A549 (cell line): Measurements from ENCODE around the gene ASTN1. TPM values are rescaled to one million over a fixed set of nuclear protein-coding genes. Genes with fewer than 3 reads are reported as not detected.

Source experiments
- ATAC-seq, 2 experiments: fragments of 200-7000 bp in 1 of 2; fragments of >200 bp in 1 of 2; cut with Nextera tagmentation in 1 of 2; cut with Tn5 transposase in 1 of 2; 3 replicates each; pipeline versions ENCODE4 v1.8.0 to v1.9.1; 2018 to 2020; ENCODE audit warnings: mild to moderate bottlenecking in 1 of 2, moderate library complexity in 1 of 2
- CTCF ChIA-PET: fragments of 300-600 bp; sonication (Branson Sonifier 250); formaldehyde crosslinking; extraction: SDS; loops from one replicate; lab custom pipeline; 2021; ENCODE audit warnings: antibody characterized with exemption, inconsistent platforms; lab: Yijun Ruan, JAX
- POLR2A ChIA-PET: fragments of 350-600 bp; formaldehyde crosslinking; extraction: SDS; loops from one replicate; lab custom pipeline; 2021; ENCODE audit warnings: antibody characterized with exemption, inconsistent platforms; lab: Yijun Ruan, JAX
- DNase-seq, 2 experiments: peaks; one replicate each; pipeline versions ENCODE4 v3.0.0 to v3.0.0-alpha.2; 2011 to 2016; ENCODE audit warnings: low read depth in 1 of 2, low spot score in 1 of 2
- FAIRE-seq: peaks from 2 replicates; lab custom pipeline; 2011; peaks lifted over from hg19 to GRCh38; lab: Jason Lieb, UNC
- H3K27ac ChIP-seq, 2 experiments: fragments of >200 bp; sonication (Bioruptor Twin); formaldehyde crosslinking; 3 replicates each; pipeline ENCODE4 v1.5.1; 2016 to 2017
- H3K4me1 ChIP-seq: fragments of >200 bp; sonication (Bioruptor Twin); formaldehyde crosslinking; 3 replicates; pipeline ENCODE4 v1.6.1; 2016
- H3K4me2 ChIP-seq: fragments of >200 bp; sonication (Bioruptor Twin); formaldehyde crosslinking; 3 replicates; pipeline ENCODE4 v1.6.1; 2016
- H3K4me3 ChIP-seq: fragments of >200 bp; sonication (Bioruptor Twin); formaldehyde crosslinking; 3 replicates; pipeline ENCODE4 v1.5.1; 2016
- H3K9me3 ChIP-seq: fragments of >200 bp; sonication (Bioruptor Twin); formaldehyde crosslinking; 3 replicates; pipeline ENCODE4 v1.6.1; 2016
- CBX2 ChIP-seq: fragments of 200-600 bp; sonication (generic); IDR thresholded peaks from 2 replicates; pipeline ENCODE4 v1.6.1; 2016; ENCODE audit warnings: low read depth, mild to moderate bottlenecking, borderline replicate concordance
- EP300 ChIP-seq, 2 experiments: fragments of >200 bp; sonication (Bioruptor Twin); formaldehyde crosslinking; IDR thresholded peaks; 2 replicates in 1 of 2; 3 replicates in 1 of 2; pipeline ENCODE4 v1.6.1; 2016 to 2017
- ESRRA ChIP-seq: fragments of 150-350 bp; IDR thresholded peaks from 2 replicates; pipeline ENCODE4 v1.6.1; 2014; ENCODE audit warnings: mild to moderate bottlenecking, low read length, borderline replicate concordance
- FOSL2 ChIP-seq, 2 experiments: fragments of 450-650 bp in 1 of 2; fragments of >200 bp in 1 of 2; sonication (Bioruptor Twin) in 1 of 2; formaldehyde crosslinking; IDR thresholded peaks; 2 replicates each; pipeline versions ENCODE4 v1.5.0 to v1.6.1; 2016 to 2020; ENCODE audit warnings: mild to moderate bottlenecking in 1 of 2, moderate library complexity in 1 of 2
- FOXS1 ChIP-seq: fragments of 250-450 bp; sonication (Bioruptor Pico); IDR thresholded peaks from 2 replicates; pipeline ENCODE4 v1.5.0; 2020; ENCODE audit warnings: mild to moderate bottlenecking, moderate library complexity
- GATA3 ChIP-seq: IDR thresholded peaks from 2 replicates; pipeline ENCODE4 v1.6.1; 2012; ENCODE audit warnings: borderline replicate concordance
- HDAC2 ChIP-seq: fragments of 200-600 bp; sonication (generic); IDR thresholded peaks from 2 replicates; pipeline ENCODE4 v1.6.1; 2016
- HEYL ChIP-seq: fragments of 250-450 bp; sonication (Bioruptor Pico); IDR thresholded peaks from 2 replicates; pipeline ENCODE4 v1.8.0; 2021; ENCODE audit warnings: mild to moderate bottlenecking, moderate library complexity
- HOXB5 ChIP-seq: fragments of 250-450 bp; sonication (Bioruptor Pico); IDR thresholded peaks from 2 replicates; pipeline ENCODE4 v1.5.0; 2020; ENCODE audit warnings: mild to moderate bottlenecking, moderate library complexity
- JUN ChIP-seq, 2 experiments: fragments of >200 bp; sonication (Bioruptor Twin); formaldehyde crosslinking; IDR thresholded peaks; 2 replicates in 1 of 2; 3 replicates in 1 of 2; pipeline ENCODE4 v1.6.1; 2016 to 2017
- MAX ChIP-seq: IDR thresholded peaks from 2 replicates; pipeline ENCODE4 v1.6.1; 2012
- MAZ ChIP-seq: fragments of 150-350 bp; IDR thresholded peaks from 2 replicates; pipeline ENCODE4 v1.6.1; 2014; ENCODE audit warnings: antibody characterized with exemption, low read depth, low read length, borderline replicate concordance
- MYC ChIP-seq: IDR thresholded peaks from 2 replicates; pipeline ENCODE4 v1.6.1; 2012; ENCODE audit warnings: mild to moderate bottlenecking, inconsistent platforms, low read length, improper control_type of control experiment, borderline replicate concordance
- NFE2L2 ChIP-seq: fragments of 150-350 bp; conservative IDR thresholded peaks from 2 replicates; pipeline ENCODE4 v1.6.1; 2014; ENCODE audit warnings: low read length
- NPAS2 ChIP-seq: fragments of 250-450 bp; sonication (Bioruptor Pico); IDR thresholded peaks from 2 replicates; pipeline ENCODE4 v1.8.0; 2022; ENCODE audit warnings: mild to moderate bottlenecking, moderate library complexity, borderline replicate concordance
- NR3C1 ChIP-seq: fragments of >200 bp; sonication (Bioruptor Twin); formaldehyde crosslinking; IDR thresholded peaks from 3 replicates; pipeline ENCODE4 v1.6.1; 2017
- PHF8 ChIP-seq: fragments of 200-600 bp; sonication (generic); IDR thresholded peaks from 2 replicates; pipeline ENCODE4 v1.6.1; 2016; ENCODE audit warnings: low read depth, mild to moderate bottlenecking, antibody characterized with exemption, moderate library complexity, borderline replicate concordance
- POLR2A ChIP-seq: IDR thresholded peaks from 2 replicates; pipeline ENCODE4 v1.6.1; 2012; ENCODE audit warnings: mild to moderate bottlenecking, low read length
- RCOR1 ChIP-seq: fragments of 150-350 bp; IDR thresholded peaks from 2 replicates; pipeline ENCODE4 v1.6.1; 2014; ENCODE audit warnings: antibody characterized with exemption, low read length, low read depth
- SMC3 ChIP-seq: fragments of >200 bp; sonication (Bioruptor Twin); formaldehyde crosslinking; IDR thresholded peaks from 3 replicates; pipeline ENCODE4 v1.6.1; 2018; ENCODE audit warnings: inconsistent platforms
- SREBF2 ChIP-seq: fragments of 450-650 bp; IDR thresholded peaks from 2 replicates; pipeline ENCODE4 v1.6.1; 2014; ENCODE audit warnings: mild to moderate bottlenecking, moderate library complexity
- TFCP2L1 ChIP-seq: fragments of 250-450 bp; sonication (Bioruptor Pico); IDR thresholded peaks from 2 replicates; pipeline ENCODE4 v1.5.0; 2021; ENCODE audit warnings: mild to moderate bottlenecking
- TP53 ChIP-seq: fragments of 250-450 bp; sonication (Bioruptor Pico); IDR thresholded peaks from 2 replicates; pipeline ENCODE4 v1.5.0; 2021; ENCODE audit warnings: mild to moderate bottlenecking, moderate library complexity
- WGBS: methylation state at CpG from one replicate; pipeline ENCODE4 v1.1.6; 2017; ENCODE audit errors: missing lambda C conversion rate; 5-methylcytosine and 5-hydroxymethylcytosine counted together
- polyA plus RNA-seq, 4 experiments: library from polyadenylated mRNA; depleted of rRNA in 3 of 4; stranded (reverse); fragments of >200 nt; fragmentation: RNase III in 1 of 4; extraction: RNeasy Plus Mini Kit Qiagen cat#74134 plus additional on column Dnase treatment in 1 of 4; gene quantifications; 2 replicates in 3 of 4; 3 replicates in 1 of 4; pipeline ENCODE4 v1.2.3, GENCODE V29; 2011 to 2017
- TF ChIP-seq, protein P1 (sequence below): fragments of >200 bp; sonication (Bioruptor Twin); formaldehyde crosslinking; IDR thresholded peaks from 2 replicates; pipeline ENCODE4 v1.6.1; 2016
- TF ChIP-seq, protein P2 (sequence below): fragments of >200 bp; sonication (Bioruptor Twin); formaldehyde crosslinking; IDR thresholded peaks from 3 replicates; pipeline ENCODE4 v1.6.1; 2016
- TF ChIP-seq, protein P3 (sequence below): fragments of 150-350 bp; IDR thresholded peaks from 2 replicates; pipeline ENCODE4 v1.6.1; 2014; ENCODE audit warnings: low read depth, mild to moderate bottlenecking, low read length
- TF ChIP-seq, protein P4 (sequence below): fragments of 250-450 bp; sonication (Bioruptor Pico); IDR thresholded peaks from 2 replicates; pipeline ENCODE4 v1.5.0; 2021; ENCODE audit warnings: mild to moderate bottlenecking, moderate library complexity, borderline replicate concordance

Gene ASTN1
- polyA plus RNA-seq, 2 of the 4 experiments (the other 2 are of a cell fraction), result not detected

GRCh38 chr1:176976771-176977170 lies 187.7 kb downstream of the ASTN1 start (continued):
- TF ChIP-seq, protein P1, sequence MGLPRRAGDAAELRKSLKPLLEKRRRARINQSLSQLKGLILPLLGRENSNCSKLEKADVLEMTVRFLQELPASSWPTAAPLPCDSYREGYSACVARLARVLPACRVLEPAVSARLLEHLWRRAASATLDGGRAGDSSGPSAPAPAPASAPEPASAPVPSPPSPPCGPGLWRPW, result no peak
- no peak for TF ChIP-seq MAX
- TF ChIP-seq SMC3, result no peak
- no peak for TF ChIP-seq CBX2

DNA sequence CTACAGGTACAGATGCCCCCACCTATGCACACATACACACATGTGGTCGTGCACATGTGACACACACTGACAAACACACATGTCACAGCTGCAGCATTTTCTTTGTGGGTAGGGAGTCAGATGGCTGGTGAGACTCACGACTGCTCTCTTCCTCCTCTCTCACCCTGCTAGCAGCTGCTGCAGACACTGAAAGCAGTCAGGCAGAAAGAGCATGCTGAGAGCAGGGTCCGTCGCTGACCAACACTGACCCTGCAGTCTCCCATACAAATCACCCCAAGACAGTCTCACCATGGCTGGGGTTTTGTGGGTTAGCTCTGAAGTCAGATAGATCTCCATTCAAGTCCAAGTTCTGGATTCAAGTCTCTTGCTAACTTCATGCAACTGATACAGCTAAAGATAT lies 188.3 kb downstream of the ASTN1 start:
- Histone ChIP-seq H3K4me1 (no peaks in the 10 kb centered on the region), H3K4me3 (no peak overlapping the region), H3K9me3 (no peaks in the 10 kb centered on the region), H3K27ac (no peak overlapping the region), H3K4me2 (no peak overlapping the region)
- no peak for FAIRE-seq
- CTCF ChIA-PET, result no interaction called here
- WGBS, result 7% methylated on average over 4 of the region's 4 CpGs
- ATAC-seq, result no peak
- no peak for TF ChIP-seq FOSL2 (IDR thresholded peaks at IDR 0.05)
- no peak for TF ChIP-seq FOSL2 (CRISPR knock-in tag; IDR thresholded peaks at IDR 0.05)
- TF ChIP-seq, protein P2, sequence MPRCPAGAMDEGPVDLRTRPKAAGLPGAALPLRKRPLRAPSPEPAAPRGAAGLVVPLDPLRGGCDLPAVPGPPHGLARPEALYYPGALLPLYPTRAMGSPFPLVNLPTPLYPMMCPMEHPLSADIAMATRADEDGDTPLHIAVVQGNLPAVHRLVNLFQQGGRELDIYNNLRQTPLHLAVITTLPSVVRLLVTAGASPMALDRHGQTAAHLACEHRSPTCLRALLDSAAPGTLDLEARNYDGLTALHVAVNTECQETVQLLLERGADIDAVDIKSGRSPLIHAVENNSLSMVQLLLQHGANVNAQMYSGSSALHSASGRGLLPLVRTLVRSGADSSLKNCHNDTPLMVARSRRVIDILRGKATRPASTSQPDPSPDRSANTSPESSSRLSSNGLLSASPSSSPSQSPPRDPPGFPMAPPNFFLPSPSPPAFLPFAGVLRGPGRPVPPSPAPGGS, result no peak
- TF ChIP-seq HEYL, result no peak
- TF ChIP-seq MAX, result no peak
- TF ChIP-seq MYC, result no peak
- no peak for TF ChIP-seq PHF8
- no peak for TF ChIP-seq FOXS1 (CRISPR knock-in tag)
- no peak for TF ChIP-seq SREBF2
- TF ChIP-seq JUN (IDR thresholded peaks at IDR 0.05), result no peak
- no peak for TF ChIP-seq NR3C1
- no peak for TF ChIP-seq EP300 (IDR thresholded peaks at IDR 0.05)
- TF ChIP-seq POLR2A, result no peak
- no peak for TF ChIP-seq MAZ
- POLR2A ChIA-PET, result no interaction called here
- DNase-seq, result no peak

- Histone ChIP-seq H3K4me3 (no peak overlapping the region), H3K4me1 (no peaks in the 10 kb centered on the region), H3K9me3 (no peaks in the 10 kb centered on the region), H3K4me2 (no peak overlapping the region), H3K27ac (no peak overlapping the region)
- ChIA-PET CTCF (no interaction called here), POLR2A (no interaction called here)
- FAIRE-seq, result no peak
- TF ChIP-seq, protein P3, sequence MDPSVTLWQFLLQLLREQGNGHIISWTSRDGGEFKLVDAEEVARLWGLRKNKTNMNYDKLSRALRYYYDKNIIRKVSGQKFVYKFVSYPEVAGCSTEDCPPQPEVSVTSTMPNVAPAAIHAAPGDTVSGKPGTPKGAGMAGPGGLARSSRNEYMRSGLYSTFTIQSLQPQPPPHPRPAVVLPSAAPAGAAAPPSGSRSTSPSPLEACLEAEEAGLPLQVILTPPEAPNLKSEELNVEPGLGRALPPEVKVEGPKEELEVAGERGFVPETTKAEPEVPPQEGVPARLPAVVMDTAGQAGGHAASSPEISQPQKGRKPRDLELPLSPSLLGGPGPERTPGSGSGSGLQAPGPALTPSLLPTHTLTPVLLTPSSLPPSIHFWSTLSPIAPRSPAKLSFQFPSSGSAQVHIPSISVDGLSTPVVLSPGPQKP, result no peak
- TF ChIP-seq TFCP2L1 (CRISPR knock-in tag), result no peak
- TF ChIP-seq PHF8, result no peak
- no peak for TF ChIP-seq NFE2L2
- no peak for TF ChIP-seq HOXB5 (CRISPR knock-in tag)
- TF ChIP-seq EP300 (IDR thresholded peaks at IDR 0.05), result no peak
- TF ChIP-seq TP53 (CRISPR knock-in tag), result no peak
- TF ChIP-seq HDAC2, result no peak
- no peak for TF ChIP-seq RCOR1
- no peak for TF ChIP-seq JUN (IDR thresholded peaks at IDR 0.05)
- no peak for TF ChIP-seq GATA3
- TF ChIP-seq NPAS2 (CRISPR knock-in tag), result no peak
- TF ChIP-seq, protein P4, sequence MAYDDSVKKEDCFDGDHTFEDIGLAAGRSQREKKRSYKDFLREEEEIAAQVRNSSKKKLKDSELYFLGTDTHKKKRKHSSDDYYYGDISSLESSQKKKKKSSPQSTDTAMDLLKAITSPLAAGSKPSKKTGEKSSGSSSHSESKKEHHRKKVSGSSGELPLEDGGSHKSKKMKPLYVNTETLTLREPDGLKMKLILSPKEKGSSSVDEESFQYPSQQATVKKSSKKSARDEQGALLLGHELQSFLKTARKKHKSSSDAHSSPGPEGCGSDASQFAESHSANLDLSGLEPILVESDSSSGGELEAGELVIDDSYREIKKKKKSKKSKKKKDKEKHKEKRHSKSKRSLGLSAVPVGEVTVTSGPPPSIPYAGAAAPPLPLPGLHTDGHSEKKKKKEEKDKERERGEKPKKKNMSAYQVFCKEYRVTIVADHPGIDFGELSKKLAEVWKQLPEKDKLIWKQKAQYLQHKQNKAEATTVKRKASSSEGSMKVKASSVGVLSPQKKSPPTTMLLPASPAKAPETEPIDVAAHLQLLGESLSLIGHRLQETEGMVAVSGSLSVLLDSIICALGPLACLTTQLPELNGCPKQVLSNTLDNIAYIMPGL (CRISPR knock-in tag), result no peak
- TF ChIP-seq ESRRA, result no peak
- no peak for TF ChIP-seq FOXS1 (CRISPR knock-in tag)
- no peak for DNase-seq
- WGBS, result 6% methylated on average over 2 of the region's 2 CpGs
- no peak for ATAC-seq
Measured at GRCh38 chr1:176964687-176965086, 199.8 kb downstream of the ASTN1 start.
